HG03139 (cell line): Measurements from ENCODE around the gene MBD3L1.
A peak's percentile ranks its signal among the peaks of the same experiment; 100 is the strongest.

Experiments
- ATAC-seq: cut with Tn5 transposase; IDR thresholded peaks from one replicate; pipeline ENCODE4 v1.9.1; 2021; ENCODE audit not compliant: unreplicated experiment

Gene MBD3L1

GRCh38 chr19:8832132-8833021 is at the start of gene MBD3L1, which contains the start of gene ZNF558:
Gene MBD3L1, plus strand, starts transcription at chr19:8832377. Its CDS starts 10,302 bp downstream, at chr19:8842679.
Gene ZNF558, minus strand, starts transcription at chr19:8832304. Its CDS starts 9,645 bp downstream, at chr19:8822659.
- ATAC-seq: peak; percentile 88

- no peak for ATAC-seq
Measured at GRCh38 chr19:8794823-8795222, 37.4 kb upstream of the MBD3L1 start.

GRCh38 chr19:8806661-8807060 is 25.5 kb upstream of the MBD3L1 start:
- no peak for ATAC-seq

- no peak for ATAC-seq
Measured at GRCh38 chr19:8811315-8812172, 20.6 kb upstream of the MBD3L1 start.

- no peak for ATAC-seq
Measured at GRCh38 chr19:8814176-8814575, 18.0 kb upstream of the MBD3L1 start.

- no peak for ATAC-seq
Measured at GRCh38 chr19:8815780-8816179, 16.4 kb upstream of the MBD3L1 start.

- no peak for ATAC-seq
Measured at GRCh38 chr19:8820234-8820633, 11.9 kb upstream of the MBD3L1 start.

GRCh38 chr19:8821748-8822241 is 10.4 kb upstream of the MBD3L1 start:
- ATAC-seq: no peak

GRCh38 chr19:8826371-8826770 is 5.8 kb upstream of the MBD3L1 start:
- ATAC-seq: no peak

- ATAC-seq: no peak
Measured at GRCh38 chr19:8827277-8827676, 4.9 kb upstream of the MBD3L1 start.

GRCh38 chr19:8831373-8831772 is 804 bp upstream of the MBD3L1 start:
- ATAC-seq: no peak

- ATAC-seq: peak; percentile 13
Measured at GRCh38 chr19:8831832-8832131, 395 bp upstream of the MBD3L1 start.

GRCh38 chr19:8835446-8835845 is 3.3 kb downstream of the MBD3L1 start:
- no peak for ATAC-seq

- no peak for ATAC-seq
Measured at GRCh38 chr19:8835877-8836276, 3.7 kb downstream of the MBD3L1 start.

- ATAC-seq: no peak
Measured at GRCh38 chr19:8840708-8841107, 8.5 kb downstream of the MBD3L1 start.

- ATAC-seq: no peak
Measured at GRCh38 chr19:8846819-8847218, 14.6 kb downstream of the MBD3L1 start.

GRCh38 chr19:8849232-8849631 is 17.1 kb downstream of the MBD3L1 start:
- ATAC-seq: no peak

GRCh38 chr19:8850488-8850887 is 18.3 kb downstream of the MBD3L1 start:
- ATAC-seq: no peak

- ATAC-seq: no peak
Measured at GRCh38 chr19:8858260-8858659, 26.1 kb downstream of the MBD3L1 start.

- no peak for ATAC-seq
Measured at GRCh38 chr19:8866344-8866743, 34.2 kb downstream of the MBD3L1 start.

- ATAC-seq: no peak
Measured at GRCh38 chr19:8877854-8878705, 45.9 kb downstream of the MBD3L1 start.
